H1 (cell line): Measurements from ENCODE around the gene PDGFB. TPM values are rescaled to one million over a fixed set of nuclear protein-coding genes. Genes with fewer than 3 reads are reported as not detected.

Experiments
- CBX5 ChIP-seq: fragments of 300-800, 300-1000 bp; sonication (generic); IDR thresholded peaks from 2 replicates; pipeline ENCODE4 v1.7.1; 2016; ENCODE audit warnings: antibody characterized with exemption, low read length, low read depth
- CBX8 ChIP-seq: fragments of 300-800, 300-1000 bp; sonication (generic); IDR thresholded peaks from 2 replicates; pipeline ENCODE4 v1.7.1; 2016; ENCODE audit warnings: low read depth, low read length, borderline replicate concordance
- CHD1 ChIP-seq: IDR thresholded peaks from 2 replicates; pipeline ENCODE4 v1.6.1; 2012; ENCODE audit warnings: low read depth, low read length, improper control_type of control experiment
- CREB1 ChIP-seq: IDR thresholded peaks from 2 replicates; pipeline ENCODE4 v1.6.1; 2012; ENCODE audit warnings: inconsistent platforms
- CTBP2 ChIP-seq: IDR thresholded peaks from 2 replicates; pipeline ENCODE4 v1.7.0; 2011; ENCODE audit warnings: borderline replicate concordance, mild to moderate bottlenecking, moderate library complexity, mixed read lengths, low read length; ENCODE audit not compliant: insufficient read depth, insufficient read length
- EZH2 ChIP-seq: fragments of 200-600 bp; sonication (generic); IDR thresholded peaks from 2 replicates; pipeline ENCODE4 v1.7.1; 2012; ENCODE audit warnings: low read depth, mild to moderate bottlenecking, moderate library complexity, low read length, inconsistent platforms; ENCODE audit not compliant: severe bottlenecking
- HDAC2 ChIP-seq, 2 experiments: fragments of 300-600 bp in 1 of 2; sonication (generic) in 1 of 2; IDR thresholded peaks; 2 replicates each; pipeline ENCODE4 v1.6.1; 2011 to 2012; ENCODE audit warnings: low read depth in 2 of 2, low read length in 2 of 2, mild to moderate bottlenecking in 2 of 2, moderate library complexity in 2 of 2, borderline replicate concordance in 1 of 2, inconsistent platforms in 1 of 2
- HDAC6 ChIP-seq: IDR thresholded peaks from one replicate; pipeline ENCODE4 v1.7.1; 2012; ENCODE audit warnings: low read depth, mild to moderate bottlenecking, inconsistent platforms, low read length, moderate library complexity
- KDM4A ChIP-seq: IDR thresholded peaks from one replicate; pipeline ENCODE4 v1.7.1; 2012; ENCODE audit warnings: low read depth, mild to moderate bottlenecking, moderate library complexity, low read length, inconsistent platforms; ENCODE audit not compliant: severe bottlenecking
- KDM5A ChIP-seq: fragments of 200-600 bp; IDR thresholded peaks from 2 replicates; pipeline ENCODE4 v1.7.1; 2012; ENCODE audit warnings: mild to moderate bottlenecking, low read length, inconsistent platforms, mixed read lengths
- PHF8 ChIP-seq: fragments of 200-600 bp; sonication (generic); conservative IDR thresholded peaks from 2 replicates; pipeline ENCODE4 v1.7.1; 2012; ENCODE audit warnings: low read depth, mild to moderate bottlenecking, inconsistent platforms, low read length, moderate library complexity
- POLR2A ChIP-seq, 2 experiments: IDR thresholded peaks; 1 replicate in 1 of 2; 2 replicates in 1 of 2; pipeline ENCODE4 v1.6.1; 2011; ENCODE audit warnings: low read depth in 2 of 2, low read length in 2 of 2, mild to moderate bottlenecking in 2 of 2; ENCODE audit errors: control extremely low read depth in 1 of 2
- POLR2AphosphoS5 ChIP-seq: IDR thresholded peaks from 2 replicates; pipeline ENCODE4 v1.6.1; 2011; ENCODE audit warnings: low read depth, low read length
- RXRA ChIP-seq: IDR thresholded peaks from 2 replicates; pipeline ENCODE4 v1.6.1; 2011; ENCODE audit warnings: low read depth, mild to moderate bottlenecking, low read length, moderate library complexity; ENCODE audit not compliant: insufficient read depth
- YY1 ChIP-seq: IDR thresholded peaks from 2 replicates; pipeline ENCODE4 v1.6.1; 2011; ENCODE audit warnings: low read depth, mild to moderate bottlenecking, low read length
- polyA plus RNA-seq, 7 experiments: library from polyadenylated mRNA; depleted of rRNA in 3 of 7; stranded (reverse) in 5 of 7; unstranded in 2 of 7; fragments of >200 nt in 5 of 7; fragments of 200-250 nt in 2 of 7; gene quantifications; 1 replicate in 5 of 7; 2 replicates in 1 of 7; 4 replicates in 1 of 7; pipeline versions ENCODE4 v1.2.1 to v1.2.3, GENCODE V29; 2011 to 2013; ENCODE audit warnings: missing spikeins in 2 of 7, mixed read lengths in 2 of 7
- total RNA-seq: library from RNA; stranded (reverse); fragmentation: NEBNext Ultra II Directional; extraction: Animal tissue kit (Norgen Biotek cat#: 25700); gene quantifications from 2 replicates; pipeline ENCODE4 v1.2.1, GENCODE V29; 2021
- TF ChIP-seq, protein P1 (sequence below), 3 experiments: IDR thresholded peaks; 1 replicate in 2 of 3; 2 replicates in 1 of 3; pipeline versions ENCODE4 v1.5.1 to v1.6.1; 2011; ENCODE audit warnings: low read length in 3 of 3, mild to moderate bottlenecking in 3 of 3, inconsistent platforms in 2 of 3, low read depth in 1 of 3, moderate library complexity in 1 of 3; ENCODE audit not compliant: insufficient read depth in 1 of 3; ENCODE audit errors: control extremely low read depth in 1 of 3
- TF ChIP-seq, protein P2 (sequence below): IDR thresholded peaks from 2 replicates; pipeline ENCODE4 v1.6.1; 2012; ENCODE audit warnings: inconsistent platforms
- TF ChIP-seq, protein P3 (sequence below): IDR thresholded peaks from 2 replicates; pipeline ENCODE4 v1.6.1; 2011; ENCODE audit warnings: low read depth, mild to moderate bottlenecking, low read length; ENCODE audit not compliant: insufficient read depth
- TF ChIP-seq, protein P4 (sequence below): IDR thresholded peaks from 2 replicates; pipeline ENCODE4 v1.6.1; 2011; ENCODE audit warnings: low read length, improper control_type of control experiment

The PDGFB gene
- total and polyA plus RNA-seq, 2 of the 8 experiments (the other 6 are each of a cell fraction or from before 2014, with no cell fraction given), result 3.9 to 8.5 TPM

DNA sequence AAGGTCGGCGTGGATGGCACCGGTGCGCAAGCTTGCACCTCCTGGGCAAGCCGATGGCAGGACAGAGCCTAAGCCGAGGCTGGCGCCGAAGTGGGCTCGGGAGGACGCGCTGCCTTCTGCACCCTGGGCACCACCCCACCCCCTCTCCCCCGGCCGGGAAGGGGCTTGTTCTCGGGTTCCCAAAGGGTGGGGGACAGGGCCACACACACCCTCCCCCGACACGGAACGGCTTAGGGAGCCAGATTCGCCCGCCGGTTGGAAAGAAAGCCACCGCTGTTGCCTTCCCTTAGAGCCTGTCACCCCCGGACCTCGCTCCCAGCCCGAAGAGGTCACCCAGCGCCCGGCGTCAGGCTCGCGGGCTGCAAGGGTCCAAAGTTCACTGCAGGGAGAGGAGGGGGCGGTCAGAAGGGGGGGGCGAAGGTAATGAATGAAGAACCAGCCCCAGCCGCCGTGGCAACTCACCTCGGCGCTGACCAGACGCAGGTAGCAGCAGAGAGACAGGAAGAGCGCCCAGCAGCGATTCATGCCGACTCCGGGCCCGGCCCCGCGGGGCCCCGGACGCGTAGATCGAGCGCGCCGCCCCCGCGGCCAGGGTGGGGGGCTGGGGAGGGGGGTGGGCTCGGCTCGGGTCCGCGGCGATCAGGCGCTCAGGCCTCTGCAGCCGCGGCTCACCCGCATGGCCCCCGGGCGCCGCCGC, 1.2 kb downstream of the PDGFB start (continued):
- TF ChIP-seq, protein P1, sequence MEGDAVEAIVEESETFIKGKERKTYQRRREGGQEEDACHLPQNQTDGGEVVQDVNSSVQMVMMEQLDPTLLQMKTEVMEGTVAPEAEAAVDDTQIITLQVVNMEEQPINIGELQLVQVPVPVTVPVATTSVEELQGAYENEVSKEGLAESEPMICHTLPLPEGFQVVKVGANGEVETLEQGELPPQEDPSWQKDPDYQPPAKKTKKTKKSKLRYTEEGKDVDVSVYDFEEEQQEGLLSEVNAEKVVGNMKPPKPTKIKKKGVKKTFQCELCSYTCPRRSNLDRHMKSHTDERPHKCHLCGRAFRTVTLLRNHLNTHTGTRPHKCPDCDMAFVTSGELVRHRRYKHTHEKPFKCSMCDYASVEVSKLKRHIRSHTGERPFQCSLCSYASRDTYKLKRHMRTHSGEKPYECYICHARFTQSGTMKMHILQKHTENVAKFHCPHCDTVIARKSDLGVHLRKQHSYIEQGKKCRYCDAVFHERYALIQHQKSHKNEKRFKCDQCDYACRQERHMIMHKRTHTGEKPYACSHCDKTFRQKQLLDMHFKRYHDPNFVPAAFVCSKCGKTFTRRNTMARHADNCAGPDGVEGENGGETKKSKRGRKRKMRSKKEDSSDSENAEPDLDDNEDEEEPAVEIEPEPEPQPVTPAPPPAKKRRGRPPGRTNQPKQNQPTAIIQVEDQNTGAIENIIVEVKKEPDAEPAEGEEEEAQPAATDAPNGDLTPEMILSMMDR (IDR thresholded peaks at IDR 0.05; ENCODE audit: control extremely low read depth in 1 of 3, insufficient read depth in 1 of 3, low read depth in 1 of 3, low read length in 3 of 3), result no peak
- TF ChIP-seq CHD1 (no peak), HDAC6 (no peak), CBX8 (no peak), POLR2A (IDR thresholded peaks at IDR 0.05; ENCODE audit: control extremely low read depth in 1 of 2, low read depth in 2 of 2, low read length in 2 of 2) (no peak), CBX5 (no peak), KDM5A (no peak), RXRA (no peak), KDM4A (peak; percentile 19), CREB1 (0 out of 2 replicates have a peak, but pooled peaks have one; percentile 20), HDAC2 (IDR thresholded peaks at IDR 0.05; ENCODE audit: borderline replicate concordance in 1 of 2, low read depth in 2 of 2, low read length in 2 of 2) (no peak), POLR2AphosphoS5 (0 out of 2 replicates have a peak, but pooled peaks have one; percentile 26), EZH2 (peak; percentile 85), PHF8 (no peak), CTBP2 (no peak), YY1 (no peak)
- TF ChIP-seq, protein P2, sequence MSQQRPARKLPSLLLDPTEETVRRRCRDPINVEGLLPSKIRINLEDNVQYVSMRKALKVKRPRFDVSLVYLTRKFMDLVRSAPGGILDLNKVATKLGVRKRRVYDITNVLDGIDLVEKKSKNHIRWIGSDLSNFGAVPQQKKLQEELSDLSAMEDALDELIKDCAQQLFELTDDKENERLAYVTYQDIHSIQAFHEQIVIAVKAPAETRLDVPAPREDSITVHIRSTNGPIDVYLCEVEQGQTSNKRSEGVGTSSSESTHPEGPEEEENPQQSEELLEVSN, result no peak
- TF ChIP-seq, protein P3, sequence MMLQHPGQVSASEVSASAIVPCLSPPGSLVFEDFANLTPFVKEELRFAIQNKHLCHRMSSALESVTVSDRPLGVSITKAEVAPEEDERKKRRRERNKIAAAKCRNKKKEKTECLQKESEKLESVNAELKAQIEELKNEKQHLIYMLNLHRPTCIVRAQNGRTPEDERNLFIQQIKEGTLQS, result no peak
- TF ChIP-seq, protein P4, sequence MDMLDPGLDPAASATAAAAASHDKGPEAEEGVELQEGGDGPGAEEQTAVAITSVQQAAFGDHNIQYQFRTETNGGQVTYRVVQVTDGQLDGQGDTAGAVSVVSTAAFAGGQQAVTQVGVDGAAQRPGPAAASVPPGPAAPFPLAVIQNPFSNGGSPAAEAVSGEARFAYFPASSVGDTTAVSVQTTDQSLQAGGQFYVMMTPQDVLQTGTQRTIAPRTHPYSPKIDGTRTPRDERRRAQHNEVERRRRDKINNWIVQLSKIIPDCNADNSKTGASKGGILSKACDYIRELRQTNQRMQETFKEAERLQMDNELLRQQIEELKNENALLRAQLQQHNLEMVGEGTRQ, result no peak
